Measurements from ENCODE around the gene SUSD2. TPM values are rescaled to one million over a fixed set of nuclear protein-coding genes. Genes with fewer than 3 reads are reported as not detected.
A peak's percentile ranks its signal among the peaks of the same experiment; 100 is the strongest.

SUSD2 gene
- total and polyA plus RNA-seq, 2 of the 4 experiments (the other 2 are of a cell fraction) = 0.18 to 1.6 TPM

GRCh38 chr22:24188705-24189248, 7.5 kb downstream of the SUSD2 start:
- no peak overlapping the region for H3K4me3 ChIP-seq (ENCODE audit: insufficient read depth, low read depth, low read length)
- DNase-seq = no peak

More at GRCh38 chr22:24188705-24189248, 7.5 kb downstream of the SUSD2 start:
- Histone ChIP-seq H3K23ac (ENCODE audit: low read depth, low read length) (no peak overlapping the region), H3K79me1 (ENCODE audit: low read depth in 1 of 2, low read length in 2 of 2) (no peaks in the 10 kb centered on the region), H2BK15ac (ENCODE audit: low read depth, low read length) (no peak overlapping the region; the same call in 2 of the 3 replicates), H4K5ac (ENCODE audit: low read depth, low read length) (no peak overlapping the region), H4K8ac (ENCODE audit: low read depth in 2 of 2, low read length in 2 of 2) (no peak overlapping the region), H3K9me3 (ENCODE audit: control insufficient read depth, insufficient read depth, low read length) (no peaks in the 10 kb centered on the region), H3K56ac (ENCODE audit: extremely low read depth, insufficient read depth, low read length) (no peak overlapping the region), H2BK120ac (ENCODE audit: low read depth, low read length) (no peak overlapping the region), H3K36me3 (ENCODE audit: control insufficient read depth, insufficient read depth, low read length) (no peaks in the 10 kb centered on the region), H3K4me2 (ENCODE audit: low read depth, low read length) (no peak overlapping the region), H3K9me1 (ENCODE audit: insufficient read depth, low read length) (no peaks in the 10 kb centered on the region; the same call in 1 of the 2 replicates), H2BK5ac (ENCODE audit: low read depth, low read length, poor library complexity, severe bottlenecking) (no peak overlapping the region), H4K91ac (ENCODE audit: insufficient read depth, low read depth, low read length) (0 out of 2 replicates have a peak overlapping the region, but pooled peaks have one; percentile 38), H3K4me1 (ENCODE audit: control insufficient read depth, insufficient read depth, low read length) (peaks cover 10% of the 10 kb centered on the region), H3K27ac (ENCODE audit: insufficient read depth, low read length) (no peak overlapping the region), H3K14ac (replicated peaks; ENCODE audit: low read depth, low read length) (no peak overlapping the region), H3K4ac (ENCODE audit: low read depth, low read length) (no peak overlapping the region), H3K27me3 (ENCODE audit: control insufficient read depth, insufficient read depth, low read length) (no peaks in the 10 kb centered on the region), H3K18ac (ENCODE audit: low read depth, low read length) (no peak overlapping the region), H2AFZ (replicated peaks; ENCODE audit: low read length, poor library complexity) (peak overlapping the region; percentile 5), H2BK20ac (ENCODE audit: low read depth, low read length) (no peak overlapping the region), H2AK9ac (replicated peaks; ENCODE audit: low read depth, low read length, poor library complexity) (no peak overlapping the region), H2AK5ac (ENCODE audit: low read depth, low read length) (peak overlapping the region; percentile 82; the same call in 1 of the 2 replicates), H3K9ac (ENCODE audit: low read depth, low read length) (no peak overlapping the region), H4K20me1 (ENCODE audit: insufficient read depth, low read length) (no peaks in the 10 kb centered on the region)
- dilution Hi-C loops (cut with HindIII; ENCODE audit: low sequenced_read_pairs, unreplicated experiment) (no loop called here), in situ Hi-C loops (cut with MboI; ENCODE audit: low sequenced_read_pairs) (no loop called here), intact Hi-C loops (cut with micrococcal nuclease) (loop anchor here (1.0 to 5.0 kb wide), 3 partner anchors 59 to 339 kb away; no protein-coding TSS in a partner anchor)
- ChIA-PET CTCF (interaction anchor here (0.6 to 1.5 kb wide), 4 partner anchors 9 to 59 kb away, joined by 3 to 13 read pairs (median 4); partner anchors contain the start of gene GGT5), POLR2A (ENCODE audit: unreplicated experiment) (no interaction called here)
- ATAC-seq (ENCODE audit: low read depth) = no peak
- 100% methylated on average over 1 of the region's 17 CpGs; no CpG with 5 or more reads in 1 of the 2 experiments for WGBS, 2 experiments (ENCODE audit: extremely low coverage in 2 of 2, insufficient read length in 1 of 2)
- BruUV-seq (replicated peaks) = no TSS peak
- no peak for TF ChIP-seq SMC3 (IDR thresholded peaks at IDR 0.05; ENCODE audit: low read depth, low read length)
- no peak for TF ChIP-seq ELK1 (IDR thresholded peaks at IDR 0.05; ENCODE audit: borderline replicate concordance, low read depth, low read length)
- no peak for TF ChIP-seq USF2 (IDR thresholded peaks at IDR 0.05; ENCODE audit: low read depth, low read length)
- no peak for TF ChIP-seq RAD21 (IDR thresholded peaks at IDR 0.05; ENCODE audit: low read length)
- TF ChIP-seq NFE2L2 (IDR thresholded peaks at IDR 0.05; ENCODE audit: low read depth, low read length) = no peak
- TF ChIP-seq RCOR1 (IDR thresholded peaks at IDR 0.05; ENCODE audit: insufficient replicate concordance, low read length) = no peak
- no peak for TF ChIP-seq MAFK (IDR thresholded peaks at IDR 0.05; ENCODE audit: low read depth, low read length)
- TF ChIP-seq FOS (IDR thresholded peaks at IDR 0.05; ENCODE audit: low read depth, low read length) = no peak
- TF ChIP-seq MXI1 (IDR thresholded peaks at IDR 0.05; ENCODE audit: borderline replicate concordance, low read depth, low read length) = no peak
- no peak for TF ChIP-seq POLR2A (IDR thresholded peaks at IDR 0.05; ENCODE audit: low read depth, low read length)
- no peak for TF ChIP-seq MAZ (IDR thresholded peaks at IDR 0.05; ENCODE audit: borderline replicate concordance, low read depth, low read length)
- TF ChIP-seq RFX5 (IDR thresholded peaks at IDR 0.05; ENCODE audit: low read depth, low read length) = no peak

Data from IMR-90 (cell line).